ENCODE results near the gene PGAM2.

Gene PGAM2

GRCh38 chr7:44103566-44103922, 38.2 kb upstream of the PGAM2 start:
- no peak for DNase-seq (ENCODE audit: low read depth)

GRCh38 chr7:44102846-44103565, 37.6 kb upstream of the PGAM2 start:
- DNase-seq (ENCODE audit: low read depth), result no peak

GRCh38 chr7:44101966-44102845, 36.8 kb upstream of the PGAM2 start:
- DNase-seq (ENCODE audit: low read depth), result no peak

GRCh38 chr7:44101303-44101965, 36.1 kb upstream of the PGAM2 start:
- no peak for DNase-seq (ENCODE audit: low read depth)

- no peak for DNase-seq (ENCODE audit: low read depth)
Observed at GRCh38 chr7:44100458-44101302, 35.3 kb upstream of the PGAM2 start.

- no peak for DNase-seq (ENCODE audit: low read depth)
Observed at GRCh38 chr7:44099669-44100068, 34.3 kb upstream of the PGAM2 start.

GRCh38 chr7:44098092-44099068, 33.0 kb upstream of the PGAM2 start:
- no peak for DNase-seq (ENCODE audit: low read depth)

- no peak for DNase-seq (ENCODE audit: low read depth)
Observed at GRCh38 chr7:44097064-44097932, 31.9 kb upstream of the PGAM2 start.

GRCh38 chr7:44096326-44096881, 31.0 kb upstream of the PGAM2 start:
- no peak for DNase-seq (ENCODE audit: low read depth)

- DNase-seq (ENCODE audit: low read depth), result no peak
Observed at GRCh38 chr7:44095781-44096180, 30.4 kb upstream of the PGAM2 start.

GRCh38 chr7:44094883-44095592, 29.7 kb upstream of the PGAM2 start:
- DNase-seq (ENCODE audit: low read depth), result no peak

GRCh38 chr7:44094365-44094764, 29.0 kb upstream of the PGAM2 start:
- no peak for DNase-seq (ENCODE audit: low read depth)

- DNase-seq (ENCODE audit: low read depth), result no peak
Observed at GRCh38 chr7:44093102-44093641, 27.8 kb upstream of the PGAM2 start.

- peak; percentile 55 for DNase-seq (ENCODE audit: low read depth)
Observed at GRCh38 chr7:44087911-44088838, 22.8 kb upstream of the PGAM2 start.

- no peak for DNase-seq (ENCODE audit: low read depth)
Observed at GRCh38 chr7:44086627-44087026, 21.3 kb upstream of the PGAM2 start.

- DNase-seq (ENCODE audit: low read depth), result no peak
Observed at GRCh38 chr7:44085546-44085945, 20.2 kb upstream of the PGAM2 start.

GRCh38 chr7:44084701-44085100, 19.3 kb upstream of the PGAM2 start:
- no peak for DNase-seq (ENCODE audit: low read depth)
